ENCODE data around the gene PLEKHA1. TPM values are rescaled to one million over a fixed set of nuclear protein-coding genes. Genes with fewer than 3 reads are reported as not detected.

PLEKHA1 gene
- total and polyA plus RNA-seq, 2 of the 4 experiments (the other 2 are of a cell fraction) = 7.2 to 9.5 TPM

DNA sequence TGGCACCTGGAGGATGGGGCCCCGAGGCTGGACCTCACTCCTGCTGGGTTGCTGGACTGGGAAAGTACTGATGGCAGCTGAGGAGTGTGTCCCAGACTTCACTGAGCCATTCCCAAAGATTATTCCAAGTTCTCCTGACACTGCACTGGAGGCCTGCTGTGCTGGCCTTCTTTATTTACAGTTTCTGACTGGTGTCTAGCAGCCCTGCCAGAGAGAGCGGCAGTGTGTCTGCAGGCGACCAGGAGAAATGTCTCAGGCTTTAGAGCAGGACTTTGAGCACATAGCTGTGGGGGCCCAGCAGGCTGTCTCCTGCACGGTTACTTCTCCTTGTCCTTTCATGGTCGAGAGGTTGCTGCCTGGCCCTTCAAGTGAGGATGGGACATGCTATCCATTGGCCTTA, 102.9 kb downstream of the PLEKHA1 start:
- no peak for TF ChIP-seq BHLHE40 (IDR thresholded peaks at IDR 0.05; ENCODE audit: low read depth, low read length)
- TF ChIP-seq, protein P1, sequence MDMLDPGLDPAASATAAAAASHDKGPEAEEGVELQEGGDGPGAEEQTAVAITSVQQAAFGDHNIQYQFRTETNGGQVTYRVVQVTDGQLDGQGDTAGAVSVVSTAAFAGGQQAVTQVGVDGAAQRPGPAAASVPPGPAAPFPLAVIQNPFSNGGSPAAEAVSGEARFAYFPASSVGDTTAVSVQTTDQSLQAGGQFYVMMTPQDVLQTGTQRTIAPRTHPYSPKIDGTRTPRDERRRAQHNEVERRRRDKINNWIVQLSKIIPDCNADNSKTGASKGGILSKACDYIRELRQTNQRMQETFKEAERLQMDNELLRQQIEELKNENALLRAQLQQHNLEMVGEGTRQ (IDR thresholded peaks at IDR 0.05; ENCODE audit: low read depth, low read length) = no peak
- no peak for TF ChIP-seq RFX5 (IDR thresholded peaks at IDR 0.05; ENCODE audit: low read depth, low read length)
- TF ChIP-seq MAFK (IDR thresholded peaks at IDR 0.05; ENCODE audit: low read depth, low read length) = no peak
- TF ChIP-seq CHD1 (IDR thresholded peaks at IDR 0.05; ENCODE audit: low read depth, low read length) = no peak
- TF ChIP-seq FOS (IDR thresholded peaks at IDR 0.05; ENCODE audit: low read depth, low read length) = no peak
- TF ChIP-seq MAZ (IDR thresholded peaks at IDR 0.05; ENCODE audit: borderline replicate concordance, low read depth, low read length) = no peak
- TF ChIP-seq, protein P2, sequence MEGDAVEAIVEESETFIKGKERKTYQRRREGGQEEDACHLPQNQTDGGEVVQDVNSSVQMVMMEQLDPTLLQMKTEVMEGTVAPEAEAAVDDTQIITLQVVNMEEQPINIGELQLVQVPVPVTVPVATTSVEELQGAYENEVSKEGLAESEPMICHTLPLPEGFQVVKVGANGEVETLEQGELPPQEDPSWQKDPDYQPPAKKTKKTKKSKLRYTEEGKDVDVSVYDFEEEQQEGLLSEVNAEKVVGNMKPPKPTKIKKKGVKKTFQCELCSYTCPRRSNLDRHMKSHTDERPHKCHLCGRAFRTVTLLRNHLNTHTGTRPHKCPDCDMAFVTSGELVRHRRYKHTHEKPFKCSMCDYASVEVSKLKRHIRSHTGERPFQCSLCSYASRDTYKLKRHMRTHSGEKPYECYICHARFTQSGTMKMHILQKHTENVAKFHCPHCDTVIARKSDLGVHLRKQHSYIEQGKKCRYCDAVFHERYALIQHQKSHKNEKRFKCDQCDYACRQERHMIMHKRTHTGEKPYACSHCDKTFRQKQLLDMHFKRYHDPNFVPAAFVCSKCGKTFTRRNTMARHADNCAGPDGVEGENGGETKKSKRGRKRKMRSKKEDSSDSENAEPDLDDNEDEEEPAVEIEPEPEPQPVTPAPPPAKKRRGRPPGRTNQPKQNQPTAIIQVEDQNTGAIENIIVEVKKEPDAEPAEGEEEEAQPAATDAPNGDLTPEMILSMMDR (conservative IDR thresholded peaks at IDR 0.05; ENCODE audit: low read depth, low read length) = no peak
- no peak for TF ChIP-seq RCOR1 (IDR thresholded peaks at IDR 0.05; ENCODE audit: insufficient replicate concordance, low read length)
- TF ChIP-seq POLR2A (IDR thresholded peaks at IDR 0.05; ENCODE audit: low read depth, low read length) = no peak
- no peak for TF ChIP-seq SMC3 (IDR thresholded peaks at IDR 0.05; ENCODE audit: low read depth, low read length)
- no peak for TF ChIP-seq CEBPB (IDR thresholded peaks at IDR 0.05; ENCODE audit: low read depth, low read length)
- no peak for TF ChIP-seq MXI1 (IDR thresholded peaks at IDR 0.05; ENCODE audit: borderline replicate concordance, low read depth, low read length)
- TF ChIP-seq RAD21 (IDR thresholded peaks at IDR 0.05; ENCODE audit: low read length) = no peak
- TF ChIP-seq NFE2L2 (IDR thresholded peaks at IDR 0.05; ENCODE audit: low read depth, low read length) = no peak
- TF ChIP-seq, protein P3, sequence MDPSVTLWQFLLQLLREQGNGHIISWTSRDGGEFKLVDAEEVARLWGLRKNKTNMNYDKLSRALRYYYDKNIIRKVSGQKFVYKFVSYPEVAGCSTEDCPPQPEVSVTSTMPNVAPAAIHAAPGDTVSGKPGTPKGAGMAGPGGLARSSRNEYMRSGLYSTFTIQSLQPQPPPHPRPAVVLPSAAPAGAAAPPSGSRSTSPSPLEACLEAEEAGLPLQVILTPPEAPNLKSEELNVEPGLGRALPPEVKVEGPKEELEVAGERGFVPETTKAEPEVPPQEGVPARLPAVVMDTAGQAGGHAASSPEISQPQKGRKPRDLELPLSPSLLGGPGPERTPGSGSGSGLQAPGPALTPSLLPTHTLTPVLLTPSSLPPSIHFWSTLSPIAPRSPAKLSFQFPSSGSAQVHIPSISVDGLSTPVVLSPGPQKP (IDR thresholded peaks at IDR 0.05; ENCODE audit: borderline replicate concordance, low read depth, low read length) = no peak
- no peak overlapping the region for H4K8ac ChIP-seq (ENCODE audit: low read depth in 2 of 2, low read length in 2 of 2)
- no peaks in the 10 kb centered on the region for H3K27me3 ChIP-seq (ENCODE audit: control insufficient read depth, insufficient read depth, low read length)
- H3K14ac ChIP-seq (replicated peaks; ENCODE audit: low read depth, low read length) = no peak overlapping the region
- H3K4ac ChIP-seq (ENCODE audit: low read depth, low read length) = no peak overlapping the region
- dilution Hi-C loops (cut with HindIII; ENCODE audit: low sequenced_read_pairs, unreplicated experiment) (no loop called here), in situ Hi-C loops (cut with MboI; ENCODE audit: low sequenced_read_pairs) (no loop called here), intact Hi-C loops (cut with micrococcal nuclease) (no loop called here)
- H3K18ac ChIP-seq (ENCODE audit: low read depth, low read length) = no peak overlapping the region
- ChIA-PET POLR2A (ENCODE audit: unreplicated experiment) (no interaction called here), CTCF (no interaction called here)
- no peak overlapping the region for H2BK120ac ChIP-seq (ENCODE audit: low read depth, low read length)
- H3K36me3 ChIP-seq (ENCODE audit: control insufficient read depth, insufficient read depth, low read length) = no peaks in the 10 kb centered on the region
- no peaks in the 10 kb centered on the region; the same call in 1 of the 2 replicates for H4K20me1 ChIP-seq (ENCODE audit: insufficient read depth, low read length)
- no peak overlapping the region for H4K5ac ChIP-seq (ENCODE audit: low read depth, low read length)
- ATAC-seq (ENCODE audit: low read depth) = no peak
- H2BK20ac ChIP-seq (ENCODE audit: low read depth, low read length) = no peak overlapping the region
- H3K4me2 ChIP-seq (ENCODE audit: low read depth, low read length) = no peak overlapping the region
- H4K91ac ChIP-seq (ENCODE audit: insufficient read depth, low read depth, low read length) = no peak overlapping the region
- H3K27ac ChIP-seq (ENCODE audit: insufficient read depth, low read length) = no peak overlapping the region
- peaks cover 16% of the 10 kb centered on the region for H3K4me1 ChIP-seq (ENCODE audit: control insufficient read depth, insufficient read depth, low read length)
- peak overlapping the region; percentile 53 for H2AK9ac ChIP-seq (replicated peaks; ENCODE audit: low read depth, low read length, poor library complexity)
- H3K9me3 ChIP-seq (ENCODE audit: control insufficient read depth, insufficient read depth, low read length) = no peaks in the 10 kb centered on the region
- no TSS peak for BruUV-seq (replicated peaks)
- WGBS, 2 experiments (ENCODE audit: extremely low coverage in 2 of 2, insufficient read length in 1 of 2) = 76% methylated on average over 4 of the region's 5 CpGs; no CpG with 5 or more reads in 1 of the 2 experiments
- no peak overlapping the region for H3K4me3 ChIP-seq (ENCODE audit: insufficient read depth, low read depth, low read length)
- peaks cover 3% of the 10 kb centered on the region; the same call in 1 of the 2 replicates for H3K9me1 ChIP-seq (ENCODE audit: insufficient read depth, low read length)
- H3K23ac ChIP-seq (ENCODE audit: low read depth, low read length) = no peak overlapping the region
- no peak overlapping the region for H3K56ac ChIP-seq (ENCODE audit: extremely low read depth, insufficient read depth, low read length)
- H2BK5ac ChIP-seq (ENCODE audit: low read depth, low read length, poor library complexity, severe bottlenecking) = no peak overlapping the region
- no peak overlapping the region for H2BK15ac ChIP-seq (ENCODE audit: low read depth, low read length)
- no peak for DNase-seq
- peaks cover 4 to 11% of the 10 kb centered on the region in 2 experiments; a peak in 2 of 4 replicates for H3K79me1 ChIP-seq (ENCODE audit: low read depth in 1 of 2, low read length in 2 of 2)
- H2AFZ ChIP-seq (replicated peaks; ENCODE audit: low read length, poor library complexity) = no peak overlapping the region
- no peak overlapping the region for H2AK5ac ChIP-seq (ENCODE audit: low read depth, low read length)
- H3K9ac ChIP-seq (ENCODE audit: low read depth, low read length) = no peak overlapping the region; the same call in 1 of the 2 replicates
